ENCODE measurements around the gene C14orf180. TPM values are rescaled to one million over a fixed set of nuclear protein-coding genes. Genes with fewer than 3 reads are reported as not detected.
"Not testable (repeated sequence)": the region's sequence is repeated elsewhere in the genome, so short reads cannot be mapped to it uniquely, and the experiment has no call there.

The C14orf180 gene
- total RNA-seq, 1 experiment from 2014 or later: not detected

- DNase-seq (ENCODE audit: low read depth): no peak
Observed at GRCh38 chr14:104578321-104578720, 1.2 kb upstream of the C14orf180 start.

DNA sequence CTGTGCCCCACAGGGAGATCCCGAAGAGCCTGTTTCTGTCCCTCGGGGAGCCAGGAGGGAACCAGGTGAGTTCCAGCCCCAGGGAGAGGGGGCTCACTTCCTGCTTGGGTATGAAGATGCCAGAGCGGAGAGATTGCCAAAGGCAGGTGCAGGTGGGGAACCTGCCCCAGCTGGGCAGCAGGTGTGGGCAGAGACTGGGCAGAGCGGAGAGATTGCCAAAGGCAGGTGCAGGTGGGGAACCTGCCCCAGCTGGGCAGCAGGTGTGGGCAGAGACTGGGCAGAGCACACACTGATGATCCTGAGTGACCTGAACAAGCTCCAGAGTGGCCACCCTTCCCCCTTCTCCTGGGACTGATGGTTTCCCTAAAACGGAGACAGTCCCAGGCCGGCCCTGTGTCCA, 375 bp downstream of the C14orf180 start:
- not testable (repeated sequence) for DNase-seq (ENCODE audit: low read depth)

- DNase-seq (ENCODE audit: low read depth): peak; percentile 40
Observed at GRCh38 chr14:104580961-104581360, 1.4 kb downstream of the C14orf180 start.

GRCh38 chr14:104581521-104581920, 2.0 kb downstream of the C14orf180 start:
- DNase-seq (ENCODE audit: low read depth): no peak

- no peak for DNase-seq (ENCODE audit: low read depth)
Observed at GRCh38 chr14:104582005-104582404, 2.4 kb downstream of the C14orf180 start.

DNA sequence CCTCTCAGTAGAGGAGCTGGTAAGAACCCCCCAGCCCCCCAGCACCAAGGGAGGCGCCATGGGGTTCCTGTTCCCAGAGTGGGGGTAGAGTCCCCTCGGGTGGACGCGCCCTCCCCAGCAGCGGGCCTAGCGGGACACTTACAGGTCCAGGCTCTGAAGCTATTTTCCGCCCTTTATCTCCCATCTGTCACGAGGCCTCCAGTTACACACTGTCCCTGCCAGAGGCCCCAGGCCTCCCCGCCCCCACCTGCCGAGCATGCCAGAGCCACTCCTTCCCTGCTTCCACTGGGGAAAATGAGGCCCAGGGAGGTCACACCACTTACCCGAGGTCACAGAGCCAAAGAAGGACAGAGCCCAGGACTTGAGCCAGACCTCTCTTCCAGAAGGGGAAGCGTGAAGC, 3.1 kb downstream of the C14orf180 start:
- DNase-seq (ENCODE audit: low read depth): no peak

- no peak for DNase-seq (ENCODE audit: low read depth)
Observed at GRCh38 chr14:104583424-104584306, 4.1 kb downstream of the C14orf180 start.

DNA sequence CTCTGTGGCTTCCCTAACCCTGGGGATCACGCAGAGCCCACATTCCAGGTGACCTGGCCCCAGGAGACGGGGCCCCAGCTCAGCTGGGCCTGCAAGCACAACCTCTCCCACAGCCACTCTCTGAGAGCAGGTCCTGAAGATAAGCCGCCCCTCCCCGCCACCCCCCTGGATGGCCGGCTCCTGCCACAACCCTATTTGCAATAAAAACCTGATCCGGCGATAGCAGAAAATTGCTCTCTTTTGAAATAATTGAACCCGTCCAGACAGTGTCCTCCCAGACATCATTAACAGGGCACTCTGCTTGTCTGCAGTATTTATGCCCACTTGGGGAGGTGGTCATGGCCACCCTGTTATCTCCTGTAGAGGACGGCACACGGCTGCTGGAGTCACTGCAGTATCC, 5.0 kb downstream of the C14orf180 start:
- DNase-seq (ENCODE audit: low read depth): no peak

GRCh38 chr14:104585966-104586697, 6.6 kb downstream of the C14orf180 start:
- no peak for DNase-seq (ENCODE audit: low read depth)

DNA sequence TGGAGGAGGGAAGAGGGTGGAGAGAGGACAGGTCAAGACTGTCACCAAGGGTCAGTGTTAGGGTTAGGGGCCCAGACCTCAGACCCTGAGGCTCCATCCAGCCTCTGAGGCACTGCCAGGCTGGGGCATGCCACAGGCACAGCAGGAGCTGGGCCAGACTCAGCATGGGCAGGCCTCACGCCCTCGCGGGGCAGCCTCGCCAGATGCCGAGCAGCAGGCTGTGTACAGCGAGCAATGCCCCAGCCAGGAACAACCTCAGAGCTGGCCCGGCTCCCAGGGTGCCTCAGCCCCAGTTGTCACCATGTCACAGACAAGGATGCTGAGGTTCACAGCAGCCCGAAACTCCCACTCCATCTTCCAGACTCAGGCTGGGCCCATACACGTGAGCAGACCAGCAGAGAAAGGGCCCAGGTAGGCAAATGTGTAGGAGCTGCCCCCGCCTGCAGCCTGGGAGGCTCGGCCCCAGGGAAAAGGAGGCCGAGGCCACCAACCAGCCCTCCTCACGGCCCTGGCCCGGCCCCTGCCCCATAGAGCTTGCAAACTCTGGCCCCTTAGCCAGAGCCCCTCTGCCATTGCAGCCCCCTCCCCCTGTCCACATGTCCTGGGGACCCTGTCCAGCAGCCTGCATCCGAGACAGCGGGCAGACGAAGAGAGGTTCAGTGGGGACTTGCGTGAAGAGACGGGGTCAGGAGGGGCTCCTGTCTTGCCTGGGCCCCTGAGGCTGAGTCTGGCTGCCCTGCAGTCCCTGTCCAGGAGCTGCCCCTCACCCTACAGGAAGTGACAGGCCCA, 7.5 kb downstream of the C14orf180 start:
- DNase-seq (ENCODE audit: low read depth): no peak

GRCh38 chr14:104587641-104588040, 8.1 kb downstream of the C14orf180 start:
- no peak for DNase-seq (ENCODE audit: low read depth)

DNA sequence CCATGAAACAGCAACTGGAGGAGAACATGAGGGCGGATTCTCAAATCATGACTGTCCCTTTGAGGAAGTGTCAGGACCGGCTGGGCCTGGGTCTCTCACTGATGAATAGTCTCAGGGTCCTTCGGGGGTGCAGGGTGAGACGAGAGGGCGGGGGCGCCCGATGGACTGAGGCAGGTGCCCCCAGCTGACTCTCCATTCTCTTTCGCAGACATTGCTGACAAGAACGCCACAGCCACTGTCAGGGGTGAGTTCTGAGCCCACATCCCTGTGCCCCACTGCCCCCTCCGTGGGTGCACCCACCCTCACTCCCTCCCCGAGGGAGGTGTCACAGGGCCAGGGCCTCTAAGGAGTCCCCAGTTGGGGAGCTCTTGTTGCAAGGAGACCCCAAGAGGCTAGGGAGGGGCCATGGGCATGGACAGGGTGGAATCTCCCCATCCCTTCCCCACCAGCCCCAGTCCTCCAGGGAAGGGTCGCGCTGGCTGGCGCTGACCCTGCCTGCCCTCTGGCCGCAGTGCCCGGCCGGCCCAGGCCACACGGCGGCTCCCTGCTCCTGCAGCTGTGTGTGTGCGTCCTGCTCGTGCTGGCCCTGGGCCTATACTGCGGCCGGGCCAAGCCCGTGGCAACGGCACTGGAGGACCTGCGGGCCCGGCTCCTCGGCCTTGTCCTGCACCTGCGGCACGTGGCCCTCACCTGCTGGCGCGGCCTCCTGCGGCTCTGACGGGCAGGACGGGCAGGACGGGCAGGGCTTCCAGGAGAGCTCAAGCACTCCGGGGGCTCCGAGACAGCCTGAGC, 8.7 kb downstream of the C14orf180 start:
- DNase-seq (ENCODE audit: low read depth): no peak

- DNase-seq (ENCODE audit: low read depth): no peak
Observed at GRCh38 chr14:104589338-104590195, 10.0 kb downstream of the C14orf180 start.

GRCh38 chr14:104590240-104590965, 10.8 kb downstream of the C14orf180 start:
- DNase-seq (ENCODE audit: low read depth): no peak

DNA sequence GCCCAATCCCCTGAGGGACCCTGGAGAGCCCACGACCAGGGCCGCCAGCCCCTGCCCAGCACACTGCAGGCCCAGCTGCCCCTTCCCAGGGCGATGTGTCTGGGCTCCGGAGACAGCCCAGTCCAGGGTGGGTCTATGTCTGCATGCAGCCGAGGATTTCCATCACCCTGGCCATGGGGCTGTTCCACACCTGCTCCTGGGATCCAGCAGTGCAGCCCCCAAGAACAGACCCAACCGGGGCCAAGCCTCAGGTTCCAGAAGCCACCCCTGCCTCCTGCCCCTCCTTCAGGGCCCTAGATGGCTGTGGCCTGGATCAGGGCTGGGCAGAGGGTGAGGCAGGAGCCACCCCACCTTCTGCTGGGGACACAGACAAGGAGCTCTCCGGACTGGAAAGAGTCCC, 11.5 kb downstream of the C14orf180 start:
- DNase-seq (ENCODE audit: low read depth): no peak

- DNase-seq (ENCODE audit: low read depth): no peak
Observed at GRCh38 chr14:104591506-104592291, 12.1 kb downstream of the C14orf180 start.

- no peak for DNase-seq (ENCODE audit: low read depth)
Observed at GRCh38 chr14:104592292-104592672, 12.7 kb downstream of the C14orf180 start.

- DNase-seq (ENCODE audit: low read depth): no peak
Observed at GRCh38 chr14:104592785-104593184, 13.2 kb downstream of the C14orf180 start.

DNA sequence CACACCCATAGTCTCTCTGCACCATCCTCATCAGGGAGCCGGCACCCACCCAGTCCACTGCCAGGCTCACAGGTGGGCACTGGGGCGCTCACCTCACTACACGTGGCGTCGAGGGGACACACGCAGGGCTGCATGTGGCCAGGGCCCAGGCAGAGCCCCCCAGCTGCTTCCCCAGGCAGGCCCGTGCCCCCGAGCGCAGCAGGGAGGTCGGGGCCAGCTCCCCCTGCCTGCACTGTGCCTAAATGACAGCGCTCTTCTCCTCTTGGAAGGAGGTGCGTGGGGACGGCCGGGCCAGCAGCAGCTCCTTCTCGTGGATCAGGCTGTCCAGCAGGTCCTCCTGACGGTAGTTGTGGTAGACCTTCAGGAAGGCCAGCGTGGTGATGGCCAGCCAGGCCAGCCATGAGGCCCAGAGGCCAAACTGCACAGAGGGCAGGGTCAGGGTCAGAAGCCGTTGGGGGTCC, 13.7 kb downstream of the C14orf180 start:
- DNase-seq (ENCODE audit: low read depth): no peak
